ENCODE results near the gene SETBP1.

SETBP1 gene

GRCh38 chr18:44730803-44731529 is 50.3 kb downstream of the SETBP1 start:
- in situ Hi-C loops (cut with MboI; ENCODE audit: low sequenced_read_pairs), result no loop called here

GRCh38 chr18:44731530-44732237 is 51.0 kb downstream of the SETBP1 start:
- in situ Hi-C loops (cut with MboI; ENCODE audit: low sequenced_read_pairs), result no loop called here

GRCh38 chr18:44732238-44732563 is 51.5 kb downstream of the SETBP1 start:
- in situ Hi-C loops (cut with MboI; ENCODE audit: low sequenced_read_pairs), result no loop called here

- in situ Hi-C loops (cut with MboI; ENCODE audit: low sequenced_read_pairs), result no loop called here
These were observed 51.9 kb downstream of the SETBP1 start for GRCh38 chr18:44732599-44732998.

GRCh38 chr18:44733069-44733753 is 52.5 kb downstream of the SETBP1 start:
- in situ Hi-C loops (cut with MboI; ENCODE audit: low sequenced_read_pairs), result no loop called here

- in situ Hi-C loops (cut with MboI; ENCODE audit: low sequenced_read_pairs), result no loop called here
These were observed 53.2 kb downstream of the SETBP1 start for GRCh38 chr18:44733754-44734465.

GRCh38 chr18:44735096-44735495 is 54.4 kb downstream of the SETBP1 start:
- in situ Hi-C loops (cut with MboI; ENCODE audit: low sequenced_read_pairs), result no loop called here

- in situ Hi-C loops (cut with MboI; ENCODE audit: low sequenced_read_pairs), result no loop called here
These were observed 56.1 kb downstream of the SETBP1 start for GRCh38 chr18:44736664-44737380.

GRCh38 chr18:44737623-44738022 is 56.9 kb downstream of the SETBP1 start:
- in situ Hi-C loops (cut with MboI; ENCODE audit: low sequenced_read_pairs), result no loop called here

- in situ Hi-C loops (cut with MboI; ENCODE audit: low sequenced_read_pairs), result no loop called here
These were observed 59.3 kb downstream of the SETBP1 start for GRCh38 chr18:44740000-44740399.

GRCh38 chr18:44741085-44741484 is 60.4 kb downstream of the SETBP1 start:
- in situ Hi-C loops (cut with MboI; ENCODE audit: low sequenced_read_pairs), result no loop called here

GRCh38 chr18:44741511-44741910 is 60.8 kb downstream of the SETBP1 start:
- in situ Hi-C loops (cut with MboI; ENCODE audit: low sequenced_read_pairs), result no loop called here

- in situ Hi-C loops (cut with MboI; ENCODE audit: low sequenced_read_pairs), result no loop called here
These were observed 61.4 kb downstream of the SETBP1 start for GRCh38 chr18:44742126-44742525.

- in situ Hi-C loops (cut with MboI; ENCODE audit: low sequenced_read_pairs), result no loop called here
These were observed 62.1 kb downstream of the SETBP1 start for GRCh38 chr18:44742718-44743311.

- in situ Hi-C loops (cut with MboI; ENCODE audit: low sequenced_read_pairs), result no loop called here
These were observed 62.9 kb downstream of the SETBP1 start for GRCh38 chr18:44743631-44744030.

GRCh38 chr18:44744161-44745121 is 63.8 kb downstream of the SETBP1 start:
- in situ Hi-C loops (cut with MboI; ENCODE audit: low sequenced_read_pairs), result no loop called here

GRCh38 chr18:44747157-44747556 is 66.5 kb downstream of the SETBP1 start:
- in situ Hi-C loops (cut with MboI; ENCODE audit: low sequenced_read_pairs), result no loop called here

- in situ Hi-C loops (cut with MboI; ENCODE audit: low sequenced_read_pairs), result no loop called here
These were observed 67.9 kb downstream of the SETBP1 start for GRCh38 chr18:44748582-44748981.

GRCh38 chr18:44750774-44751173 is 70.1 kb downstream of the SETBP1 start:
- in situ Hi-C loops (cut with MboI; ENCODE audit: low sequenced_read_pairs), result no loop called here

All from HL-60/S4 treated with phorbol 12-myristate 13-acetate at 8.2 ng/mL for 4 days and 3 days (cell line).